Measurements from ENCODE around the gene METTL25. TPM values are rescaled to one million over a fixed set of nuclear protein-coding genes. Genes with fewer than 3 reads are reported as not detected.

The METTL25 gene
- polyA plus RNA-seq, 1 donor, result 9.4 TPM

- WGBS (ENCODE audit: insufficient coverage, low lambda C conversion rate), result no CpG with 5 or more reads among the region's 2 CpGs
- Histone ChIP-seq H3K27ac (ENCODE audit: low read length) (no peak overlapping the region), H3K4me3 (ENCODE audit: low read length) (no peak overlapping the region), H3K36me3 (ENCODE audit: control insufficient read depth, insufficient read depth, low read length) (no peaks in the 10 kb centered on the region), H3K4me1 (ENCODE audit: control insufficient read depth, insufficient read depth, low read length) (no peaks in the 10 kb centered on the region), H3K27me3 (ENCODE audit: control insufficient read depth, insufficient read depth, low read length) (no peaks in the 10 kb centered on the region), H3K9me3 (ENCODE audit: control insufficient read depth, low read depth, low read length) (peaks cover 7% of the 10 kb centered on the region)
- DNase-seq, result no peak
These were observed 123.6 kb downstream of the METTL25 start for GRCh38 chr12:82481954-82482353.

- peaks cover 7% of the 10 kb centered on the region for H3K9me3 ChIP-seq (ENCODE audit: control insufficient read depth, low read depth, low read length)
- H3K27me3 ChIP-seq (ENCODE audit: control insufficient read depth, insufficient read depth, low read length), result no peaks in the 10 kb centered on the region
- no peak overlapping the region for H3K4me3 ChIP-seq (ENCODE audit: low read length)
- no peak overlapping the region for H3K27ac ChIP-seq (ENCODE audit: low read length)
- DNase-seq, result no peak
- no peaks in the 10 kb centered on the region for H3K4me1 ChIP-seq (ENCODE audit: control insufficient read depth, insufficient read depth, low read length)
- H3K36me3 ChIP-seq (ENCODE audit: control insufficient read depth, insufficient read depth, low read length), result no peaks in the 10 kb centered on the region
- 100% methylated on average over 1 of the region's 2 CpGs for WGBS (ENCODE audit: insufficient coverage, low lambda C conversion rate)
These were observed 128.4 kb downstream of the METTL25 start for GRCh38 chr12:82486524-82487235.

GRCh38 chr12:82504409-82504808, 146.1 kb downstream of the METTL25 start:
- no peak for DNase-seq
- Histone ChIP-seq H3K36me3 (ENCODE audit: control insufficient read depth, insufficient read depth, low read length) (no peaks in the 10 kb centered on the region), H3K4me1 (ENCODE audit: control insufficient read depth, insufficient read depth, low read length) (no peaks in the 10 kb centered on the region), H3K4me3 (ENCODE audit: low read length) (no peak overlapping the region), H3K27ac (ENCODE audit: low read length) (no peak overlapping the region), H3K9me3 (ENCODE audit: control insufficient read depth, low read depth, low read length) (no peaks in the 10 kb centered on the region), H3K27me3 (ENCODE audit: control insufficient read depth, insufficient read depth, low read length) (no peaks in the 10 kb centered on the region)
- 57% methylated on average over 1 of the region's 4 CpGs for WGBS (ENCODE audit: insufficient coverage, low lambda C conversion rate)

- DNase-seq, result no peak
- WGBS (ENCODE audit: insufficient coverage, low lambda C conversion rate), result no CpG with 5 or more reads among the region's 3 CpGs
- Histone ChIP-seq H3K27me3 (ENCODE audit: control insufficient read depth, insufficient read depth, low read length) (no peaks in the 10 kb centered on the region), H3K27ac (ENCODE audit: low read length) (no peak overlapping the region), H3K36me3 (ENCODE audit: control insufficient read depth, insufficient read depth, low read length) (no peaks in the 10 kb centered on the region), H3K4me1 (ENCODE audit: control insufficient read depth, insufficient read depth, low read length) (no peaks in the 10 kb centered on the region), H3K9me3 (ENCODE audit: control insufficient read depth, low read depth, low read length) (no peaks in the 10 kb centered on the region), H3K4me3 (ENCODE audit: low read length) (no peak overlapping the region)
These were observed 146.8 kb downstream of the METTL25 start for GRCh38 chr12:82505150-82505549.

GRCh38 chr12:82507686-82508085, 149.4 kb downstream of the METTL25 start:
- Histone ChIP-seq H3K4me3 (ENCODE audit: low read length) (no peak overlapping the region), H3K27me3 (ENCODE audit: control insufficient read depth, insufficient read depth, low read length) (no peaks in the 10 kb centered on the region), H3K36me3 (ENCODE audit: control insufficient read depth, insufficient read depth, low read length) (no peaks in the 10 kb centered on the region), H3K4me1 (ENCODE audit: control insufficient read depth, insufficient read depth, low read length) (no peaks in the 10 kb centered on the region), H3K27ac (ENCODE audit: low read length) (no peak overlapping the region), H3K9me3 (ENCODE audit: control insufficient read depth, low read depth, low read length) (no peaks in the 10 kb centered on the region)
- WGBS (ENCODE audit: insufficient coverage, low lambda C conversion rate), result 100% methylated on average over 1 of the region's 2 CpGs
- no peak for DNase-seq

- Histone ChIP-seq H3K9me3 (ENCODE audit: control insufficient read depth, low read depth, low read length) (no peaks in the 10 kb centered on the region), H3K4me3 (ENCODE audit: low read length) (no peak overlapping the region), H3K4me1 (ENCODE audit: control insufficient read depth, insufficient read depth, low read length) (no peaks in the 10 kb centered on the region), H3K27ac (ENCODE audit: low read length) (no peak overlapping the region), H3K36me3 (ENCODE audit: control insufficient read depth, insufficient read depth, low read length) (no peaks in the 10 kb centered on the region), H3K27me3 (ENCODE audit: control insufficient read depth, insufficient read depth, low read length) (no peaks in the 10 kb centered on the region)
- 100% methylated on average over 1 of the region's 1 CpG for WGBS (ENCODE audit: insufficient coverage, low lambda C conversion rate)
- DNase-seq, result no peak
These were observed 152.1 kb downstream of the METTL25 start for GRCh38 chr12:82510386-82510785.

- no peaks in the 10 kb centered on the region for H3K9me3 ChIP-seq (ENCODE audit: control insufficient read depth, low read depth, low read length)
- no peak overlapping the region for H3K4me3 ChIP-seq (ENCODE audit: low read length)
- H3K4me1 ChIP-seq (ENCODE audit: control insufficient read depth, insufficient read depth, low read length), result no peaks in the 10 kb centered on the region
- no peak overlapping the region for H3K27ac ChIP-seq (ENCODE audit: low read length)
- no peak for DNase-seq
- H3K27me3 ChIP-seq (ENCODE audit: control insufficient read depth, insufficient read depth, low read length), result no peaks in the 10 kb centered on the region
- H3K36me3 ChIP-seq (ENCODE audit: control insufficient read depth, insufficient read depth, low read length), result no peaks in the 10 kb centered on the region
- WGBS (ENCODE audit: insufficient coverage, low lambda C conversion rate), result no CpG with 5 or more reads among the region's 1 CpG
These were observed 156.6 kb downstream of the METTL25 start for GRCh38 chr12:82514880-82515279.

- Histone ChIP-seq H3K4me3 (ENCODE audit: low read length) (no peak overlapping the region), H3K27me3 (ENCODE audit: control insufficient read depth, insufficient read depth, low read length) (no peaks in the 10 kb centered on the region), H3K9me3 (ENCODE audit: control insufficient read depth, low read depth, low read length) (no peaks in the 10 kb centered on the region), H3K4me1 (ENCODE audit: control insufficient read depth, insufficient read depth, low read length) (no peaks in the 10 kb centered on the region), H3K36me3 (ENCODE audit: control insufficient read depth, insufficient read depth, low read length) (no peaks in the 10 kb centered on the region), H3K27ac (ENCODE audit: low read length) (no peak overlapping the region)
- DNase-seq, result no peak
- WGBS (ENCODE audit: insufficient coverage, low lambda C conversion rate), result no CpG with 5 or more reads among the region's 2 CpGs
These were observed 157.3 kb downstream of the METTL25 start for GRCh38 chr12:82515652-82516051.

GRCh38 chr12:82517027-82517426, 158.7 kb downstream of the METTL25 start:
- Histone ChIP-seq H3K4me1 (ENCODE audit: control insufficient read depth, insufficient read depth, low read length) (no peaks in the 10 kb centered on the region), H3K27me3 (ENCODE audit: control insufficient read depth, insufficient read depth, low read length) (no peaks in the 10 kb centered on the region), H3K9me3 (ENCODE audit: control insufficient read depth, low read depth, low read length) (no peaks in the 10 kb centered on the region), H3K36me3 (ENCODE audit: control insufficient read depth, insufficient read depth, low read length) (no peaks in the 10 kb centered on the region), H3K27ac (ENCODE audit: low read length) (no peak overlapping the region), H3K4me3 (ENCODE audit: low read length) (no peak overlapping the region)
- no peak for DNase-seq

GRCh38 chr12:82517808-82518207, 159.5 kb downstream of the METTL25 start:
- Histone ChIP-seq H3K27me3 (ENCODE audit: control insufficient read depth, insufficient read depth, low read length) (no peaks in the 10 kb centered on the region), H3K36me3 (ENCODE audit: control insufficient read depth, insufficient read depth, low read length) (no peaks in the 10 kb centered on the region), H3K4me1 (ENCODE audit: control insufficient read depth, insufficient read depth, low read length) (peaks cover 3% of the 10 kb centered on the region), H3K4me3 (ENCODE audit: low read length) (no peak overlapping the region), H3K27ac (ENCODE audit: low read length) (no peak overlapping the region), H3K9me3 (ENCODE audit: control insufficient read depth, low read depth, low read length) (no peaks in the 10 kb centered on the region)
- DNase-seq, result no peak
- no CpG with 5 or more reads among the region's 5 CpGs for WGBS (ENCODE audit: insufficient coverage, low lambda C conversion rate)

GRCh38 chr12:82519510-82519909, 161.2 kb downstream of the METTL25 start:
- no peaks in the 10 kb centered on the region for H3K9me3 ChIP-seq (ENCODE audit: control insufficient read depth, low read depth, low read length)
- H3K27me3 ChIP-seq (ENCODE audit: control insufficient read depth, insufficient read depth, low read length), result no peaks in the 10 kb centered on the region
- H3K4me3 ChIP-seq (ENCODE audit: low read length), result no peak overlapping the region
- H3K27ac ChIP-seq (ENCODE audit: low read length), result no peak overlapping the region
- H3K36me3 ChIP-seq (ENCODE audit: control insufficient read depth, insufficient read depth, low read length), result no peaks in the 10 kb centered on the region
- peaks cover 11% of the 10 kb centered on the region for H3K4me1 ChIP-seq (ENCODE audit: control insufficient read depth, insufficient read depth, low read length)
- no peak for DNase-seq

Data from large intestine (tissue), 3 donors.